ENCODE results near the gene PPM1B.
"Not testable (repeated sequence)": the region's sequence is repeated elsewhere in the genome, so short reads cannot be mapped to it uniquely, and the experiment has no call there.

The PPM1B gene

DNA sequence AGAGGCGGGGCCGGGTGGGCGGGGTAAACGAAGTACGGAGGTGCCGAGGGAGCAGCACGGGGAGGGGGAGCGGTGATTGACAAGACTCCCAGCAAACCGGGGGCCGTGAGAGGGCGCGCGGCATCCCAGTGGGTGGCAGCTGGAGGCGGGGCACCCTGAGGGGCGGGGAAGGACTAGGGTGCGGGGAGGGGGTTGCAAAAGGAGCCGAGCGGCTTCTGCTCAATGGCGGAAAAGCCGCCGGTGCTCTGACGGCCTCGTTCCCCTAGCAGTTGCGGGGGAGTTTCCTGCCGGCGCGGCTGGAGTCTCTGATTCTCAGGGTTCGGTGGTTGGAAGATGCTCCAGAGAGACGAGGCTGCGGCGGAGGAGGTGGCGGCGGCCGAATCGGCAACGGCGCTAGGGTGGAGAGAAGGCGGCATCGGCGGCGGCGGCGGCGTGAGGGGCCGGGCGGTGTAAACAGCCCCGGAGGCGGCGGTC is at the start of gene PPM1B:
TSS of gene PPM1B (plus strand) at position 195 of the 474 bp plus-strand sequence. CDS start 32,325 bp downstream, outside the sequence.
- peak; percentile 99 to 100 for DNase-seq

- DNase-seq: no peak
Measured at GRCh38 chr2:44119878-44120277, 48.8 kb upstream of the PPM1B start.

DNA sequence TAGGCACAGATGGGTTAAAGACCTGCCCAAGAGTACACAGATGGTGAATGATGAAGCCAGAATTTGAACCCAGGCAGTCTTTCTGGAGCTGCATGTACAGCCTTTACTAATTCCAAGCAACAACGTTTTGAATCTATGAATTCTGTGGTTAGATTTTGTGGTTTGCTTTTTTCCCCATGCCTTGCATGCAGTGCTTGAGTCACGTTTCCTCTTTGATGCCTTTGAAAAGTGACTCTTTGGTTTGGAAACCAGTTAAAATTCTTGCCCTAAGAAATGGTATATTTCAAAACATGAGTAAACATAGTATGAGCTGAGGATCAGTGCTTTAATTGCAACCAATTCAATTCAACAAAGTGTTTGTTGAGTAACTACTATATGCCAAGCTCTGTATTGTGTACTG is 48.2 kb upstream of the PPM1B start:
- DNase-seq: peak in 1 of 2 experiments; percentile 37

DNA sequence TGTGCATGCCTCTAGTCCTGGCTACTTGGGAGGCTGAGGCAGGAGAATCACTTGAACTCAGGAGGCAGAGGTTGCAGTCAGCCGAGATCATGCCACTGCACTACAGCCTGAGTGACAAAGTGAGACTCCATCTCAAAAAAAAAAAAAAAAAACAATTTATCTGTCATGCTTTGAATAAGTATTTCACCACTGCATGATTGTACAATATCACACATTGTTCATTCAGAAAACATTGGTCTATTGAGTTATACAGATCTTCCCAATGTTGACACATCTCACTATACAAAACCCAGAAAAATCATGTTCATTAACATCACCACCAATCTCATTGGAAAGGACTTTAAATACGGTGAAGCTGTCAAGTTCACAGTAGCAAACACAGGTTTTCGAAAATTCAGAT is 46.8 kb upstream of the PPM1B start:
- DNase-seq: no peak

- no peak for DNase-seq
Measured at GRCh38 chr2:44124500-44124899, 44.2 kb upstream of the PPM1B start.

DNA sequence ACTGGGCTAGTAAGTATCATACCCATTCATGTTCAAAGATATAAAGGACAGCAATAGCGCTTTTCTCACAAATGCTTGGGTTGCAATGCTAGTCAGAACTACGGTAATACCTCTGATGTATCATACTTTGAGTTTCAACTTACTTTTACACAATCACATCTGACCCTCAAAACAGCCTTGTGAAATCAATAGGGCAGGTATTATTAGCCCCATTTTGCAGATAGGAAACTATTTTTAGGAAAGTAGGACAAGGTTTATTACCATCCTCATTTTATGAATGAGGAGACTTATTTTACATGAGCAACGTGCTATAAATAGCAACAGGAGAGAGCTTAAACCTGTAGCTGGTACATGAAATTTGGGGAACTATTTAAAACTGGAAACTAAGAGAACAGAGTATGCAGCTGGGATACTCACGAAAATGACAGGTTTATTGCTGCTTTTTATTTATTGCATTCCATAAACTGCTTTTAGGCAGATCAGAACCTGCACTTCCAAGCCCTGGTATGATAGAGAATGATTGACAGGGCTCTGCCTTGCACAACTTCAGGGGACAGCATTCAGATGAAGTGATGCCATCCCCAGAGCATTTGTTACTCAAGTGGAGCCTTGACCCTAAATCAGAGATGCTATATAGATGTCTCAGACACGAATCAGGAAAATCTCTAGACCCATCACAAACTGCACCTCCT is 42.4 kb upstream of the PPM1B start:
- DNase-seq: no peak

GRCh38 chr2:44130441-44130840 is 38.2 kb upstream of the PPM1B start:
- no peak for DNase-seq

DNA sequence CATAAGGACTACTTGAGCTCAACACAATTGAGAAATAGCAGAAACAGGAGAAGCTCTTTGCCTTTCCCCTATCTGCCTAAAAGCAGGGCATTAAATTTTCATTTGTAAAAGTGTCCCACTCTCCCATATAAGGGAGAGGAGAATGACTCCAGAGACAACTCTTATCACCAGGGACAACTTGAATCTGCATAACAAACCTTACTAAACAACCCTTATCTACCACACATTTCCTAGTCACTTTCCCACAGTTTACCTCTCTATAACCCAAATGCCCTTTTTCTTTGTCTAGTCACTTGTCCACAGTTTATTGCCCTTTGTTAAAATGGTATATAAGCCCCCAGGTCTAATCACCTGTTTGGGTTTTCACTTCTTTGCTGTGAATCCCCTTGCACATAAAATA is 37.5 kb upstream of the PPM1B start:
- no peak for DNase-seq

DNA sequence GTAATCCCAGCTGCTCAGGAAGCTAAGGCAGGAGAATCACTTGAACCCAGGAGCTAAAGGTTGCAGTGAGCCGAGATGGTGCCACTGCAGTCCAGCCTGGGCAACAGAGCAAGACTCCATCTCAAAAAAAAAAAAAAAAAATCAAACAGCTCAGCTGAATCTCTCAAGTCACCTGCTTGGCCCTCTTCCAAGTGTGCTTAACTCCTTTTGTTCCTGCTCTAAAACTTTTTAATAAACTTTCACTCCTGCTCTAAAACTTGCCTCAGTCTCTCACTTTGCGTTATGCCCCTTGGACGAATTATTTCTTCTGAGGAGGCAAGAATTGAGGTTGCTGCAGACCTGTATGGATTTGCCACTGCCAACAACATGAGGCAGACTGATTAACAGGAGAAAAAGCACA is 35.1 kb upstream of the PPM1B start:
- not testable (repeated sequence) for DNase-seq

GRCh38 chr2:44134848-44135247 is 33.8 kb upstream of the PPM1B start:
- no peak for DNase-seq

GRCh38 chr2:44135296-44135695 is 33.4 kb upstream of the PPM1B start:
- DNase-seq: no peak

GRCh38 chr2:44135771-44136170 is 32.9 kb upstream of the PPM1B start:
- DNase-seq: no peak

DNA sequence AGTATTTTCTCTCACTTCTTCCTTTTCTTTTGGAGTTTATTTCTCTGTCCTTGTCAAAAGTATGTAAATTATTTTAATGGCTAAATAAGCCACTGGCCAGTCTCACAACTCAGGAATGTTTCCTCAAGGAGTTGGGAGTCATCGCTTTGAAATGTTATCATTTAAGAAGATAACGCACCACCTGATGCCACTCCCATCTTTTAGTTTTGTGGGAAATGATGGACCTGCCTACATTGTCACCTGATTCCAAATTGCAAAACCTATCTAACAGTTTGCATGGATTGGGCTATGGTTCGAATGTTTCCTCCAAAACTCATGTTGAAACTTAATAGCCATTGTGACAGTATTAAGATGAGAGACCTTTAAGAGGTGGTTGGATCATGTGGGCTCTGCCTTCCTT is 32.4 kb upstream of the PPM1B start:
- no peak for DNase-seq

DNA sequence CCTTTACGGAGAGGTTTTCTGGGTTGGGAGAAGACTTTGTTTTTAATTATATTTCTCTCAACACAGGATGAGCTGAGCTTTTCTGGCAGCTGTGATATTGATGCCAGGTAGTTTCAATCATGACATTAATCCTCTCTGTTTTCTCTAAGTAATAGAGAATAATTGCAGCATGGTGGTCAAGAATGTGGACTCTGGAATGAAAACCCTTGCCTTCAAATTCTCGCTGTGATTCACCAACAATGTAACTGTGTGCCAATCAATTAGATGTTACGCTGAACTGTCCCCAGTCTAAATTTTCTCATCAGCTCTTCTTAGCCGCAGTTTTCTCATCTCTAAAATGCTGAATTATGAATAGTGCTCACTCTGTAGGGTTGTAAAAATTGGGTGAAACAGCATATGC is 31.6 kb upstream of the PPM1B start:
- DNase-seq: no peak

DNA sequence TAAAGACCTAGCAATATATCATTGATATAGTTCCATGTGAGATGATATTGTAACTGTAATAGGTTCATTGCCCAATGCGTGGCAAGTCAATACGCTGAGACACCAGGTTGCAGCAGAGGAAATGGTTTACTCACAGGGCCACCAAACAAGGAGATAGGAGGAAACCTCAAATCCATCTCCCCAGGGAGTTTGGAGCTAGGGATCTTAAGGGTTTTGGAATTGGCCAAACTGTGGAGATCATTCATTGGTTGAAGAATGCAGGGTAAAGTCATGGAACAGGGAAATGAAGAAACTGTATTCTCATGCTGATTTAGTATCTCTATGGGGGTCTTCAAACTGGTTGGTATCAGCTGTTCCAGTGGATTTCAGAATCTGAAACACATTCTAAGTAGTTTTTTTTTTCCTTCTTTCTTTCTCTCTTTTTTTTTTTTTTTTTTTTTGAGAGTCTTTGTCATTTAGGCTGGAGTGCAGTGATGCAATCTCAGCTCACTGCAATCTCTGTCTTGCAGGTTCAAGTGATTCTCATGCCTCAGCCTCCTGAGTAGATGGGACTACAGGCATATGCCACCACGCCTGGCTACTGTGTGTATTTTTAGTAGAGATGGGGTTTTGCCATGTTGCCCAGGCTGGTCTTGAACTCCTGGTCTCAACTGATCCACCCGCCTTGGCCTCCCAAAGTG is 30.7 kb upstream of the PPM1B start:
- DNase-seq: no peak

- DNase-seq: no peak
Measured at GRCh38 chr2:44139741-44140140, 28.9 kb upstream of the PPM1B start.

- no peak for DNase-seq
Measured at GRCh38 chr2:44142306-44142705, 26.4 kb upstream of the PPM1B start.

GRCh38 chr2:44143701-44144100 is 25.0 kb upstream of the PPM1B start:
- DNase-seq: no peak

DNA sequence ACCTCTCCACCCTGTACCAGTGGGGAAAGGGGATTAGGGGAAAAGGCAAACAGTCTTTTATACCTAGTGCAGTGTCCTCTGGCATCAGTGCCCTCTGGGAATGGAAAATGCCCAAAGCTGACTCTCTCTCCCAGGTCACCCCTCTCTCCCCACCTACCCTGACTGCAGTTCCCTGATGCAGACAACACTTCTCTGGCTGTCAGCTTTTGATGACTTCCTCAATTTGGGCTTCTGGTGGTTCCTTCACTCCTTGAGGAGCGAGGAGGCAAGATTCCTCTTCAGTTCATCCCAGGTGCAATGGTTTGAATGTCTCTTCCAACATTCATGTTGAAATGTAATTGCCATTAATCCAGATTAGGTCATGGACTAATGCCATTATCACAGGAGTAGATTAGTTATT is 19.7 kb upstream of the PPM1B start:
- no peak for DNase-seq

DNA sequence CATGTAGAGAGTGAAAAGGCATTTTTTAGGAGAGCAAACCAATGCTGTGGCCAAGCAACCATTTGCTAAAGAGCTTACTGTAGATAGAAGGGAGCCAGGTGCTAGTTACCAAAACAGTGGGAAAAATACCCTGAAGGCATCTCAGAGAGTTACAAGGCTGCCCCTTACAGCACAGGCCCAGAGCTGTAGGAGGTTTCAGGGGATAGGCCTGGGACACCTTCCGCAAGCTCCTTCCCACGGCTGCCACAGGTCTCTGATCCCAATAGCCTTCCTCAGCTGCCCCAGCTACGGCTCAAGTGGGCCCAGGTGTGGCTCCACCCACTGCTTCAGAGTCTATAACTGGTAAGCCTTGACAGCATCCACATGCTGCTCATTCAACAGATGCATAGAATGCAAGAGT is 18.2 kb upstream of the PPM1B start:
- no peak for DNase-seq

DNA sequence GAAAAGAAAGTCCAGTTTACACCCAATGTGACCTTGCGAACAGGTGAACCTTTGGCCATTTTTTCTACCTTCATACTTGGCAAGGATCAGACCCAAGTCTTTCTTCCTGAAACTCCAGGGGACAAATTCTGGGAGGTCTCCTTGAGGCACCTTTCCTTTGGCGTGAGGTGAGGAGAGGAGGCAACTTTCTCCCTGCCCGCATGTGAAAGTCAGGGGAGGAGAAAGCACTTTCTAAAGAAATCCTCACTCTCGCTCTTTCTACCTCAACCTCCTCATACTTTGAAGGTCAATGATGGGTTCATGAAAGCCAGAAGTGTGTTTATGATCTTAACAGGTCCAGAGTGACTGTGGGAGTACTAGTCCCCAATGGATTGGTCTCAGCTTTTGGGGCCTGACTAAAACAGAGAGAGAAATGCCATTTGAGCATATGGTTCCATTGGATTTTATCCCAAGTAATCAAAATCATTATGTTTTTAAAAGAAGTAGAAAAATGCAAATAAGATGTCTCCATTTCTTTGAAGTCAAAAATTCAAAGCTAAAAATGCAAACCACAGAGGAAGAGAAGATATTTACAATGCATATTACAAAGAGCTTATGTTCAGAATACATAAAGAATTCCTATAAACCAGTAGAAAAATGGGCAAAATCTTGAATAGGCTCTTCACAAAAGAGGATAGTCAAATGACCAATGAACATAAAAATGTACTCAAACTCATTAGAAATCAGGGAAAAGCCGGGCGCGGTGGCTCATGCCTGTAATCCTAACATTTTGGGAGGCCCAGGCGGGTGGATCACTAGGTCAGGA is 15.6 kb upstream of the PPM1B start:
- DNase-seq: no peak

GRCh38 chr2:44155666-44156446 is 12.8 kb upstream of the PPM1B start:
- DNase-seq: no peak

DNA sequence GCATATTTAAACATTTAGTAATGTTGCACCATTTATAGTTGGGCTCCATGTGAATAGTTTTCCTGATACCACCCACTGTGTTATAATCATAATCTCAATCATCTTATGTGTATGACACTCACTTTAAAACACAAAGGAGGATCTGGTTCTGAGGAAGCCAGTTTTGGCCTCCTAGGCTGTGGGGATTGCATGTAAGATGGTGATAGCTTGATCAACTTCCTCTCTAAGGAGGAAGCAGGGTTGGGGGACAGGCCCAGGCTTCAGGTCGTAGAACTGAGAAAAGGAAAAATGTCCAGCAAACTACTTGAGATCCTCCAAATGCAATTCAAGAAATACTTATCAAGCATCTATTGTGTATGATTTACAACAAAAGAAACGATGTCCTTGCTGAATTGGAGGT is 4.9 kb upstream of the PPM1B start:
- no peak for DNase-seq
